ENCODE measurements around the gene TRMT10B. TPM values are rescaled to one million over a fixed set of nuclear protein-coding genes. Genes with fewer than 3 reads are reported as not detected.
A peak's percentile ranks its signal among the peaks of the same experiment; 100 is the strongest.

The TRMT10B gene
- 12.4 TPM for total RNA-seq
- polyA plus RNA-seq (ENCODE audit: insufficient read depth, low read depth, low replicate concordance) = 5.2 TPM
- long read RNA-seq, donor 1, partial matches to known transcripts = 0 of 3 reads
- long read RNA-seq, donor 1, other reads (novel, unspliced or antisense) = 0 of 3 reads
- long read RNA-seq, donor 2, partial matches to known transcripts = 0 of 28 reads
- long read RNA-seq, donor 2, other reads (novel, unspliced or antisense) = 27 of 28 reads
- long read RNA-seq, donor 3, partial matches to known transcripts = 23 of 25 reads
- long read RNA-seq, donor 3, other reads (novel, unspliced or antisense) = 0 of 25 reads
- long read RNA-seq, donor 4 = 0 reads
- long read RNA-seq, donor 5 = 0 reads
- long read RNA-seq, donor 6, partial matches to known transcripts = 0 of 21 reads
- long read RNA-seq, donor 6, other reads (novel, unspliced or antisense) = 20 of 21 reads
- long read RNA-seq, donor 7, partial matches to known transcripts = 4 of 39 reads
- long read RNA-seq, donor 7, other reads (novel, unspliced or antisense) = 31 of 39 reads
- long read RNA-seq, donor 8, partial matches to known transcripts = 0 of 1 reads
- long read RNA-seq, donor 8, other reads (novel, unspliced or antisense) = 0 of 1 reads
- long read RNA-seq, donor 9 = 0 reads
- long read RNA-seq, donor 10, partial matches to known transcripts = 11 of 11 reads
- long read RNA-seq, donor 10, other reads (novel, unspliced or antisense) = 0 of 11 reads

DNA sequence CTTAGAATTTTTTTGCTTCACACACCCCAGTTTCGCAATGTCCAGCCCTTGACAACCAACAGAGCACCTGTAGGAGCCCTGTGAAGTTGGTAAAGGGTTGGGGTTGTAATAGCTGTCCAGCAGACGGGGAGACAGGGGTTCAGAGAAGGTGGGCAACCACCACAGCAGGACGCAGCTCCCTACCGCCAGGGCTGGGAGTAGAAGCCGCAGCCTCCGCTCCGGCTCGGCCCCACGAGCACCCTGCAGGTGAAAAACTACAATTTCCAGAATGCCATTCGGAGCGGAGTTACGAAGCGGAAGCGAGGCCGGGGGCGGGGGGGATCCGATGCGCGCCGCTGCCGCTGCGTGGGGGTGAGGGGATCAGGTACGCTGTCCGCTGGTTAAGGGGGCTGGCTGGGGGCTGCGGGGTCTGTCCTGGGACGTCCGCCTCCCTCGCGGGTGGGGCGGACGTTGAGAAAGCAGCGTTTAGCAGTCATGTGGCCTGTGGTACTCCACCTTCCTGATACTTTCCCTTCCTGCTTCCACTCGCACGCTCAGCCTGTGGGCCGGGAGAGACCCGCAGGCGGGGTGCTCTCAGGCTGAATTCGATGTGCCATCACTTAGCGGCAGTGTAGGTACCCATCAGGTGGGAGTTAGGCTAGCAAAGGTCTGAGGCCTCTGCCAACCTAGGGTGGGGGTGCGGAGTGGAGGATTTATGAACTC, at the start of gene TRMT10B:
TSS of gene TRMT10B (plus strand) at position 317 of the 702 bp plus-strand sequence. CDS start 8,127 bp downstream, outside the sequence.
- Histone ChIP-seq H3K4me3 (ENCODE audit: low read length in 3 of 3) (peak within 1 kb of the TSS; percentile 78 to 97 (median 90)), H3K9ac (ENCODE audit: low read length in 3 of 3) (peak within 1 kb of the TSS; percentile 50 to 88 (median 79)), H3K27ac (ENCODE audit: low read depth in 2 of 2, low read length in 2 of 2) (peak within 1 kb of the TSS; percentile 34 to 59), H3K4me1 (ENCODE audit: control insufficient read depth in 2 of 3, insufficient read depth in 2 of 3, low read depth in 1 of 3, low read length in 3 of 3) (peaks cover 2 to 5% (median 4%) of the 10 kb centered on the region in 3 donors), H3K36me3 (ENCODE audit: control insufficient read depth in 2 of 3, insufficient read depth in 3 of 3, low read length in 3 of 3) (no peaks in the 10 kb centered on the region), H3K27me3 (ENCODE audit: control insufficient read depth, insufficient read depth, low read length) (no peaks in the 10 kb centered on the region), H3K9me3 (ENCODE audit: control insufficient read depth in 2 of 3, insufficient read depth in 1 of 3, low read length in 3 of 3) (peaks cover 0 to 4% (median 0%) of the 10 kb centered on the region in 3 donors)
- no peak for TF ChIP-seq CTCF (IDR thresholded peaks at IDR 0.05; ENCODE audit: borderline replicate concordance, extremely low read depth, insufficient read depth)
- peak; percentile 86 to 93 (median 91) for DNase-seq
- FAIRE-seq = no peak
- intact Hi-C loops (cut with DNase I) = no loop called here

GRCh38 chr9:37705787-37706186, 47.8 kb upstream of the TRMT10B start:
- no peaks in the 10 kb centered on the region for H3K9me3 ChIP-seq (ENCODE audit: control insufficient read depth in 2 of 3, insufficient read depth in 1 of 3, low read length in 3 of 3)
- H3K9ac ChIP-seq (ENCODE audit: low read length in 3 of 3) = no peak overlapping the region
- TF ChIP-seq CTCF (IDR thresholded peaks at IDR 0.05; ENCODE audit: borderline replicate concordance, extremely low read depth, insufficient read depth) = no peak
- no peak overlapping the region for H3K27ac ChIP-seq (ENCODE audit: low read depth in 2 of 2, low read length in 2 of 2)
- FAIRE-seq = no peak
- no peaks in the 10 kb centered on the region for H3K36me3 ChIP-seq (ENCODE audit: control insufficient read depth in 2 of 3, insufficient read depth in 3 of 3, low read length in 3 of 3)
- H3K4me3 ChIP-seq (ENCODE audit: low read length in 3 of 3) = no peak overlapping the region
- intact Hi-C loops (cut with DNase I) = no loop called here
- H3K4me1 ChIP-seq (ENCODE audit: control insufficient read depth in 2 of 3, insufficient read depth in 2 of 3, low read depth in 1 of 3, low read length in 3 of 3) = no peaks in the 10 kb centered on the region
- H3K27me3 ChIP-seq (ENCODE audit: control insufficient read depth, insufficient read depth, low read length) = no peaks in the 10 kb centered on the region
- DNase-seq = no peak

DNA sequence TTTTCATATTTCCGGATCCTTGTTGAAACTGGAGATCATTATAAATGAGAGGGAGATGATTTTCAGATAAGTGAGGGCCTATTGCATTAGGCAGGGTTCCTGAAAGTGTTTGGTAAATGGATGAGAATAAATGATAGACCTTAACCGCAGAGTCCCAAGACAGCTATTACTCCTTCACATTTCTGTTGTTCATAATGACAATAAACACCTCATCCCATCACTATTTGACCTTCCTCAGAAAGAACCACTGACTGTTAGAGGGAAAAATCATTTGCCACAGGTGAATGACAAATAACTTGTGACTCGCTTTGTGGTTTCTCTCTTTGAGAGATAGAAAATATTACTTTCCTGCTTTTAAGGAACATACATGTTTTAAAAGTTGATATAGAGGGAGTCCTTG, 47.3 kb upstream of the TRMT10B start:
- DNase-seq (no peak), FAIRE-seq (no peak)
- no peaks in the 10 kb centered on the region for H3K9me3 ChIP-seq (ENCODE audit: control insufficient read depth in 2 of 3, insufficient read depth in 1 of 3, low read length in 3 of 3)
- no peak overlapping the region for H3K9ac ChIP-seq (ENCODE audit: low read length in 3 of 3)
- H3K4me3 ChIP-seq (ENCODE audit: low read length in 3 of 3) = no peak overlapping the region
- intact Hi-C loops (cut with DNase I) = no loop called here
- no peak for TF ChIP-seq CTCF (IDR thresholded peaks at IDR 0.05; ENCODE audit: borderline replicate concordance, extremely low read depth, insufficient read depth)
- no peaks in the 10 kb centered on the region for H3K4me1 ChIP-seq (ENCODE audit: control insufficient read depth in 2 of 3, insufficient read depth in 2 of 3, low read depth in 1 of 3, low read length in 3 of 3)
- H3K36me3 ChIP-seq (ENCODE audit: control insufficient read depth in 2 of 3, insufficient read depth in 3 of 3, low read length in 3 of 3) = no peaks in the 10 kb centered on the region
- H3K27me3 ChIP-seq (ENCODE audit: control insufficient read depth, insufficient read depth, low read length) = no peaks in the 10 kb centered on the region
- no peak overlapping the region for H3K27ac ChIP-seq (ENCODE audit: low read depth in 2 of 2, low read length in 2 of 2)
